Endodermal cell (in vitro differentiated cells): ENCODE measurements around the gene TFEC. TPM values are rescaled to one million over a fixed set of nuclear protein-coding genes. Genes with fewer than 3 reads are reported as not detected.

Experiments
- DNase-seq: peaks from one replicate; pipeline ENCODE4 v3.0.0-alpha.2; 2017
- H3K27ac ChIP-seq: 2 replicates; pipeline ENCODE4 v1.5.1; 2013; ENCODE audit warnings: mild to moderate bottlenecking, low read depth, low read length, moderate library complexity
- H3K27me3 ChIP-seq: 2 replicates; pipeline ENCODE4 v1.6.1; 2013; ENCODE audit warnings: mild to moderate bottlenecking, low read length, moderate library complexity; ENCODE audit not compliant: insufficient read depth, control insufficient read depth, poor library complexity, severe bottlenecking
- H3K36me3 ChIP-seq: 2 replicates; pipeline ENCODE4 v1.7.0; 2013; ENCODE audit warnings: mild to moderate bottlenecking, low read length, moderate library complexity; ENCODE audit not compliant: control insufficient read depth, insufficient read depth
- H3K4me1 ChIP-seq: one replicate; pipeline ENCODE4 v1.7.0; 2013; ENCODE audit warnings: low read length; ENCODE audit not compliant: control insufficient read depth, insufficient read depth
- H3K4me3 ChIP-seq: 2 replicates; pipeline ENCODE4 v1.5.1; 2013; ENCODE audit warnings: mild to moderate bottlenecking, low read length, moderate library complexity
- H3K9ac ChIP-seq: 2 replicates; pipeline ENCODE4 v1.6.1; 2013; ENCODE audit warnings: mild to moderate bottlenecking, low read length, moderate library complexity; ENCODE audit not compliant: poor library complexity, severe bottlenecking; ENCODE audit errors: extremely low read depth
- H3K9me3 ChIP-seq: 2 replicates; pipeline ENCODE4 v1.6.1; 2013; ENCODE audit warnings: mild to moderate bottlenecking, low read length, moderate library complexity; ENCODE audit not compliant: control insufficient read depth
- H3K27ac Mint-ChIP-seq: 2 replicates; pipeline ENCODE4 v1.8.0; 2020; ENCODE audit warnings: mixed read lengths
- H3K27me3 Mint-ChIP-seq: 2 replicates; pipeline ENCODE4 v1.8.0; 2021; ENCODE audit warnings: mild to moderate bottlenecking, mixed read lengths; ENCODE audit not compliant: insufficient read depth
- H3K36me3 Mint-ChIP-seq: 2 replicates; pipeline ENCODE4 v1.8.0; 2020; ENCODE audit warnings: low read depth, mixed read lengths
- H3K4me1 Mint-ChIP-seq: 2 replicates; pipeline ENCODE4 v1.8.0; 2020; ENCODE audit warnings: mixed read lengths
- H3K4me3 Mint-ChIP-seq: 2 replicates; pipeline ENCODE4 v1.8.0; 2020; ENCODE audit warnings: mild to moderate bottlenecking, moderate library complexity, mixed read lengths
- H3K9me3 Mint-ChIP-seq: 2 replicates; pipeline ENCODE4 v1.8.0; 2020; ENCODE audit warnings: mild to moderate bottlenecking, mixed read lengths
- CTCF ChIP-seq: fragments of 200-600 bp; sonication (generic); conservative IDR thresholded peaks from 2 replicates; pipeline ENCODE4 v1.5.0; 2021; ENCODE audit warnings: antibody characterized with exemption, mild to moderate bottlenecking
- WGBS, 2 experiments: methylation state at CpG; one replicate each; pipeline versions ENCODE4 v1.1.5 to v1.1.7; 2013; ENCODE audit warnings: missing lambda C conversion rate in 2 of 2, mixed read lengths in 1 of 2; ENCODE audit not compliant: insufficient coverage in 1 of 2, insufficient read length in 1 of 2; 5-methylcytosine and 5-hydroxymethylcytosine counted together
- total RNA-seq, 2 donors: library from RNA; stranded (reverse); fragmentation: NEBNext Ultra II Directional in 1 of 2; extraction: Animal tissue kit (Norgen Biotek cat#: 25700) in 1 of 2; gene quantifications; 2 replicates in 1 of 2; 3 replicates in 1 of 2; pipeline ENCODE4 v1.2.1, GENCODE V29; 2021

TFEC gene
- total RNA-seq, 2 donors from 2014 or later: not detected

GRCh38 chr7:115889669-115889984 lies 140.9 kb downstream of the TFEC start:
- TF ChIP-seq CTCF: no peak
- no peak overlapping the region for H3K4me3 Mint-ChIP-seq
- no peaks in the 10 kb centered on the region for H3K27me3 ChIP-seq
- WGBS, 2 experiments: 90 to 92% methylated on average over 2 to 3 of the region's 3 CpGs
- H3K4me1 Mint-ChIP-seq: no peaks in the 10 kb centered on the region
- H3K36me3 Mint-ChIP-seq: no peaks in the 10 kb centered on the region
- no peak for DNase-seq
- no peak overlapping the region for H3K4me3 ChIP-seq
- no peaks in the 10 kb centered on the region for H3K27me3 Mint-ChIP-seq
- H3K9ac ChIP-seq: no peak overlapping the region
- no peaks in the 10 kb centered on the region for H3K4me1 ChIP-seq
- H3K27ac Mint-ChIP-seq: no peak overlapping the region
- no peaks in the 10 kb centered on the region for H3K9me3 ChIP-seq
- no peaks in the 10 kb centered on the region for H3K36me3 ChIP-seq
- H3K9me3 Mint-ChIP-seq: peaks cover 6% of the 10 kb centered on the region
- no peak overlapping the region for H3K27ac ChIP-seq

GRCh38 chr7:115888981-115889668 lies 141.4 kb downstream of the TFEC start:
- peaks cover 6% of the 10 kb centered on the region for H3K9me3 Mint-ChIP-seq
- DNase-seq: no peak
- no peaks in the 10 kb centered on the region for H3K4me1 Mint-ChIP-seq
- TF ChIP-seq CTCF: no peak
- H3K4me3 Mint-ChIP-seq: no peak overlapping the region
- no peaks in the 10 kb centered on the region for H3K36me3 Mint-ChIP-seq
- Histone ChIP-seq H3K27ac (no peak overlapping the region), H3K27me3 (no peaks in the 10 kb centered on the region), H3K9me3 (no peaks in the 10 kb centered on the region), H3K36me3 (no peaks in the 10 kb centered on the region), H3K4me1 (no peaks in the 10 kb centered on the region), H3K4me3 (no peak overlapping the region), H3K9ac (no peak overlapping the region)
- no peak overlapping the region for H3K27ac Mint-ChIP-seq
- WGBS, 2 experiments: 89 to 90% methylated on average over 3 to 11 of the region's 11 CpGs
- H3K27me3 Mint-ChIP-seq: no peaks in the 10 kb centered on the region

DNA sequence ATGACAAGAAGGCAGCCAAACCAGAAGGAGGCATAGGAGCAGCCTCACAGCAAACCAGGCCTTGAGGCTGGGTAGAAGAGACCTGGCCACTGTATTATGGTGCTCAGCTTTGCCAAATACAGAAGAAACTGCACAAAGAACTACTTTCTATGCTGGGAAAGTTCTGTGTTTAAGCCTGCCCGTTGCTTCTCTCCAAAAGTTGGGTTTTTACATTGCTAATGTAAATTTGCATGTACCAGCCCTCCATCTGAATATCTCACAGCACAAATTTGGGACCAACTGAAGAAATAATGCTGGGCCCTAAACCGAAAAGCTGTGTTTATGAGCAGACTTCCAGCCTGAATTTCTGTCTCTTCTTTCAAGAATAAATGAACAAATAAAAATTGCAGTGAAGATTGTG lies 145.0 kb downstream of the TFEC start:
- no peaks in the 10 kb centered on the region for H3K36me3 Mint-ChIP-seq
- H3K9me3 Mint-ChIP-seq: peaks cover 6% of the 10 kb centered on the region
- H3K27me3 Mint-ChIP-seq: no peaks in the 10 kb centered on the region
- no peak for DNase-seq
- H3K36me3 ChIP-seq: no peaks in the 10 kb centered on the region
- H3K4me1 ChIP-seq: no peaks in the 10 kb centered on the region
- no peak overlapping the region for H3K4me3 Mint-ChIP-seq
- WGBS, 2 experiments: 67 to 74% methylated on average over 1 to 2 of the region's 2 CpGs
- no peak overlapping the region for H3K4me3 ChIP-seq
- no peaks in the 10 kb centered on the region for H3K4me1 Mint-ChIP-seq
- no peaks in the 10 kb centered on the region for H3K9me3 ChIP-seq
- no peak overlapping the region for H3K9ac ChIP-seq
- no peak overlapping the region for H3K27ac ChIP-seq
- H3K27ac Mint-ChIP-seq: no peak overlapping the region
- H3K27me3 ChIP-seq: no peaks in the 10 kb centered on the region
- no peak for TF ChIP-seq CTCF

Other genes starting within 250 kb of the TFEC start
- gene TES, start 179.8 kb upstream of the TFEC start, total RNA-seq: 10 to 100 TPM; 23.1 to 31.0 TPM